Cerebellar nuclear complex (tissue), 1 donor: ENCODE results near the gene POLR3G.

Source experiments
- DNase-seq, 2 experiments: peaks; one replicate each; lab custom pipeline; 2025; lab: John Stamatoyannopoulos, UW

POLR3G gene, protein sequence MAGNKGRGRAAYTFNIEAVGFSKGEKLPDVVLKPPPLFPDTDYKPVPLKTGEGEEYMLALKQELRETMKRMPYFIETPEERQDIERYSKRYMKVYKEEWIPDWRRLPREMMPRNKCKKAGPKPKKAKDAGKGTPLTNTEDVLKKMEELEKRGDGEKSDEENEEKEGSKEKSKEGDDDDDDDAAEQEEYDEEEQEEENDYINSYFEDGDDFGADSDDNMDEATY

DNA sequence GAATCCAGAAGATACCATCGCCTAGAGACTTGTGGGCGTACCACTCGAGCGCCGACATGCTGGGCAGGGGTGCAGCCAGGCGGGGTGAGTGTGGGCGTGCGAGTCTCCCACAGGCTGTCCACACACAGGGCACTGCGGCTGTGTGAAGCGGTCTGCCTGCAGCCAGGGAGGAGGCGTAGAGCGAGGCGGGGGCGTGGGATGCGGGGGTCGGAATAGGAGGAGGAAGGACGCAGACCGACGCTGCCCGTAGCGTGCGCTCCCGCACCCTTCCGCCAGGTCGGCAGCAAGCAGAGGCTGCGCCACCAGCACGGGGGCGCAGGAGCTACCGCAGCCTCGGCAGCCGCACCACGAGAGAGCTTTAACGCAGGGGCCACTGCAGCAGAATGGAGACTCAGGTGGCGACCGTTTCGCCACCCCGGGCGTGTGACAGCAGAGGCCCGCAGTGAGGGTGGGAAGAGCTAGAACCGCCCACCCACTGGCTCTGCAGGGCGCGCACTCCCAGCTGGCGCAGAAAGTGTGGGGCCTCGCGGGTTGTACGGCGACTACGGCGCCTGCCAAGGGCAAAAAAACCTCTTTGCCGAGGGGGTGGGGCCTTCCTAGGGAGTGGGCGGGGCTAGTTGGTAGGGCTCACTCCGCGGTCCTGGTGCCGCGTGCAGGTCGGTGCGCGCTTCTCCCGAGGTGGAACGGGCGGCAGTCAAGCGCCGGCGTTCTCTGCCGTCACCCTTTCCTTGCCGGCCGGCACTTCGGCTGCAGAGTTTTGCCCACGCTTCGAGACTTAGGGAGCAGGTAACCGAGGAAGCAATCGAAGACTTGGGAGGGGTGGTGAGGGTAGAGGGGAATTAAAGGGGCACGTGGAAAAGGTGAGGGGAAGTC is at the start of gene POLR3G, which contains the start of gene MBLAC2:
Gene POLR3G, plus strand, starts transcription at position 630 of the 873 bp plus-strand sequence. CDS start 10,704 bp downstream, outside the sequence.
Gene MBLAC2, minus strand, starts transcription at position 537 of the 873 bp plus-strand sequence. Its CDS starts 479 bp downstream, at position 58.
- peak; percentile 7 to 73 for DNase-seq

- no peak for DNase-seq
These were observed 40.4 kb upstream of the POLR3G start for GRCh38 chr5:90434116-90434714.

GRCh38 chr5:90437663-90438062 is 37.0 kb upstream of the POLR3G start:
- DNase-seq: no peak

- no peak for DNase-seq
These were observed 36.6 kb upstream of the POLR3G start for GRCh38 chr5:90438100-90438499.

DNA sequence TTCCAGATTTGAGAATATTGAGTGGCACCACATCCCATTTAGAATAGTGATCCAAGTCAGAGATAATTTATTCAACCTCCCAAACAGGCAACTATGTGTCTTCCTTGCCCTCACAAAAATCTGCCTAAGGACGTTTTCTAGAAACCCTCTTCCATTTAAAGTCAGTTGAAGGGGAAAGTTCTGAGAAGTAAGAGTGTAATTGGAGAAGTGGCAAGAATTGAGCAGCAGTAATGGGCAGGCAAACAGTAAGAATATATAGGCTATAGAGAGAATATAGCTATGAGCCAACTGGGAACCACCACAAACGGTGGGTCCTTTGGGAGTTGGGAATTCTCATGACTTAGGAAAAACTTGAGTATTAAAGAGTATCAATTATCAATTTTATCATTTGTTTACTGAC is 34.0 kb upstream of the POLR3G start:
- DNase-seq: no peak

DNA sequence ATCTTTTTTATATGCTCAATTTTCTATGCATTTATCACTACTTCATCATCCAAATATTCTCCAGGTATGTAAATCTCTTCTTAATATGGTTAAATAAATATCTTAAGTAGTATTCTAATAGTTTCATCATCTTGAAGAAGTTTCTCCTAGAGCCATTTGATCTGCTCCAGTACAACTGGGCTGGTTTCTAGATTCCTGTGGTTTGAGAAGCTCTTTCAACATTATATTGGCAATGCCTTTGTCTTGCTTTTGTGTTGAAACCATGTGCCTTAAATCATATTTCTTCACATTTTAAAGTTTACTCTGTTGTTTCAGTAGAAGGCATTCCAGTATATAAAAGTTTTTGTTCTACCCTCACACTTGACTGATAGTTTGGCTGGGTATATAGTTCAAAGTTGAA is 27.7 kb upstream of the POLR3G start:
- DNase-seq: no peak

- no peak for DNase-seq
These were observed 13.4 kb upstream of the POLR3G start for GRCh38 chr5:90461288-90461687.

- no peak for DNase-seq
These were observed 1.8 kb upstream of the POLR3G start for GRCh38 chr5:90472783-90473395.

- peak in 1 of 2 experiments; percentile 17 for DNase-seq
These were observed 1.0 kb upstream of the POLR3G start for GRCh38 chr5:90473396-90474234.

DNA sequence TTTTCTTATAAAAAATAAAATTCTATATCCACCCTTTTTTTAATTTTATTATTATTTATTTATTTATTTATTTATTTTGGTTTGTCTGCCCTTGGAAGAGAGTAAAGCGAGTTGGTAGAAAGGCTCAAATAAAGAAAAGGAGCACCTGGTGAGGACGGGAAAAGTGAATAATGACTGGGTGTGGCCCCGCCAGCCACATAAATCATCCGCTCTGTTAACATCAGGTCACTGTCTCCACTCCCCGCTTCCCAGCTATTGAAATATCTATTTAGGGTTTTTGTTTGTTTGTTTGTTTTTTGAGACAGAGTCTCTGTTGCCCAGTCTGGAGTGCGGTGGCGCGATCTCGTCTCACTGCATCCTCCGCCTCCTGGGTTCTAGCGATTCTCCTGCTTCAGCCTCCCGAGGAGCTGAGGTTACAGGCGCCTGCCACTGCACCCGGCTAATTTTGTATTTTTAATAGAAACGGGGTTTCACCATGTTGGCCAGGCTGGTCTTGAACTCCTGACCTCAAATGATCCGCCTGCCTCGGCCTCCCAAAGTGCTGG is 844 bp downstream of the POLR3G start:
- no peak for DNase-seq

- no peak for DNase-seq
These were observed 1.7 kb downstream of the POLR3G start for GRCh38 chr5:90476391-90476790.

DNA sequence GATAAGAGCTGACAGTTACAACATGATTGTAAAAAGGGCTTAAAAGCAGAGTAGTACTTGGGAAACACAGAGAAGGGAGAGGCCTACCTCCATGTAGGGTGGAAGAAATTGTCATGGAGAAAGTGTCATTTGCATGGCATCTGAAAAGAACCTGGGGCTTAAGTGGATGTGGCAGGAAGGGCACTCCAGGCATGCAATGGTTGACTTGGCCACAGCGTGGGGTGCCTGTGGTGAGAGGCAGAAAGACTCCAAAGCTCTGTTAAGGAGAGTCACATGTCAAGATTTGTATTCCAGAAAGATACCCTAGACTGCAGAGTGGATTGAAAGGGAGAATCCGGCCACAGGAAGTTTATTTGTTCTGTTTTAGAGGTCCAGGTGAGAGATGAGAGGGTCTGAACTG is 2.4 kb downstream of the POLR3G start:
- DNase-seq: no peak

- no peak for DNase-seq
These were observed 3.1 kb downstream of the POLR3G start for GRCh38 chr5:90477621-90478215.

GRCh38 chr5:90479611-90480385 is 5.1 kb downstream of the POLR3G start:
- no peak for DNase-seq

GRCh38 chr5:90480699-90481098 is 6.0 kb downstream of the POLR3G start:
- DNase-seq: no peak

DNA sequence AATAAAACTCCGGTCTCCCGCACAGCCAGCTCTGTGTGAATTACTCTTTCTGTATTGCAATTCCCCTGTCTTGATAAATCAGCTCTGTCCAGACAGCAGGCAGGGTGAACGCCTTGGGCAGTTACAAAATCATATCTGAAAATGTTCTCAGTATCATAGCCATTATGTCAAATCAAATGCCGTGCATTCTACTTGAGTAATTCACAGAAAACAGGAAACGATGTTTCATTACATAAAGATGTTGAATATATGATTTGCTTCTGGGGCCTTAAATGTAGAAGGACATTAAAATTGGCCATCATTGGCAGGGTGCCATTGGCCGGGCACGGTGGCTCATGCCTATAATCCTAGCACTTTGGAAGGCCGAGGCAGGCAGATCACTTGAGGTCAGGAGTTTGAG is 8.5 kb downstream of the POLR3G start:
- DNase-seq: no peak

- no peak for DNase-seq
These were observed 9.9 kb downstream of the POLR3G start for GRCh38 chr5:90484540-90484939.

DNA sequence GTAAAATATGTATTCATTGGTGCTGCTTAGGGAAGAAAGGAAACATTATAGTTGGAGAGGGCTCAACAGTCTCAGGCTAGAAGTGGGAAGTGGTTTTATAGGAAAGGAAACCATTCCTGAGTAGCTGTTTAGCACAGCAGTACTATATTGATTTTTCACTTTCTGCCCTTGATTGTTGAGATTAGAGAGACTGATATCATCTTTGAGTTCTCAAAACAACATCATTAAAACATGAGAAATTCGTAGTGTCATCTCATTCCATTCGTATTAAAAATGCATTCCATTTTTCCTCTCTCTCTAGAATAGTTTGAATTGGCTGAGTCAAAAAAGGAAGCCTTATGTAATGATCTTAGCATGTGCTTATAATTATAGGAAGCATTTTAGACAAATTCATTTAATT is 14.1 kb downstream of the POLR3G start:
- DNase-seq: no peak

DNA sequence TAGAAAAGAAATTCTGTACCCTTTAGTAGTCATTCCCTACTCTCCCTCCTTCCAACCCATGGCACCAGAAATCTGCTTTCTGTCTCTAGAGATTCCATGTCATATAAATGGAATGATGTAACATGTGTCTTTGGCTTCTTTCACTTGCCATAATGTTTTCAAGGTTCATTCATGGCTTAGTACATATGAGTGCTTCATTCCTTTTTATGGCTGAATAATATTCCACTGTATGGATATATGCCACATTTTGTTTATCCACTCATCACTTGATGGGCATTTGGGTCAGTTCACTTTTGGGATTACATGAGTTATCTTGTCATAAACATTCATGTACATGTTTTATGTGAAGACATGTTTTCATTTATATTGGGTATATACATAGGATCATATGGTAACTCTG is 19.4 kb downstream of the POLR3G start:
- no peak for DNase-seq

- no peak for DNase-seq
These were observed 20.5 kb downstream of the POLR3G start for GRCh38 chr5:90495146-90495545.
